Esophagus squamous epithelium (tissue), 5 donors: ENCODE measurements around the gene ATP8A2. TPM values are rescaled to one million over a fixed set of nuclear protein-coding genes. Genes with fewer than 3 reads are reported as not detected.

Experiments
- DNase-seq: peaks from one replicate; lab custom pipeline; 2025; lab: John Stamatoyannopoulos, UW
- H3K27ac ChIP-seq, 4 donors: fragments of 200-600 bp; sonication (generic); one replicate each; pipeline ENCODE4 v1.5.1; 2016 to 2019; ENCODE audit warnings: mild to moderate bottlenecking in 1 of 4
- H3K27me3 ChIP-seq, 4 donors: fragments of 200-600 bp; sonication (generic); 1 replicate in 3 of 4; 2 replicates in 1 of 4; pipeline versions ENCODE4 v1.5.1 to v1.6.0; 2017 to 2021; ENCODE audit warnings: antibody characterized with exemption in 1 of 4
- H3K36me3 ChIP-seq, 3 donors: fragments of 200-600 bp; sonication (generic); one replicate each; pipeline ENCODE4 v1.5.1; 2016 to 2019
- H3K4me1 ChIP-seq, 3 donors: fragments of 200-600 bp; sonication (generic); one replicate each; pipeline ENCODE4 v1.5.1; 2017 to 2019
- H3K4me3 ChIP-seq, 4 donors: fragments of 200-600 bp; sonication (generic); 1 replicate in 3 of 4; 2 replicates in 1 of 4; pipeline ENCODE4 v1.5.1; 2016 to 2019; ENCODE audit warnings: mild to moderate bottlenecking in 2 of 4, moderate library complexity in 1 of 4
- H3K9me3 ChIP-seq, 3 donors: fragments of 200-600 bp; sonication (generic); one replicate each; pipeline ENCODE4 v1.5.1; 2016 to 2019
- POLR2A ChIP-seq, 4 donors: fragments of 450-650 bp; IDR thresholded peaks; one replicate each; pipeline ENCODE4 v1.6.1; 2017; ENCODE audit warnings: antibody characterized with exemption in 4 of 4, mild to moderate bottlenecking in 4 of 4, moderate library complexity in 3 of 4
- WGBS, 2 donors: methylation state at CpG; one replicate each; pipeline ENCODE4 v1.1.5; 2018; 5-methylcytosine and 5-hydroxymethylcytosine counted together
- intact Hi-C: fragments of 100-400 bp; cut with DNase I; formaldehyde crosslinking; loops from one replicate; pipeline ENCODE4 v1.15.0; 2022
- total RNA-seq, 4 donors: library from RNA; depleted of rRNA; stranded (reverse); fragments of >200 nt; gene quantifications; one replicate each; pipeline ENCODE4 v1.1.0, GENCODE V29; 2016
- TF ChIP-seq, protein P1 (sequence below), 6 experiments: fragments of 450-650 bp in 4 of 6; fragments of 200-600 bp in 2 of 6; sonication (generic) in 2 of 6; IDR thresholded peaks; one replicate each; pipeline ENCODE4 v1.5.1; 2016 to 2019; ENCODE audit warnings: antibody characterized with exemption in 6 of 6, mild to moderate bottlenecking in 4 of 6, moderate library complexity in 4 of 6
- donor health status: DM: yes; HTN: yes; CAD: no.

The ATP8A2 gene
- total RNA-seq, 4 donors from 2014 or later = not detected

DNA sequence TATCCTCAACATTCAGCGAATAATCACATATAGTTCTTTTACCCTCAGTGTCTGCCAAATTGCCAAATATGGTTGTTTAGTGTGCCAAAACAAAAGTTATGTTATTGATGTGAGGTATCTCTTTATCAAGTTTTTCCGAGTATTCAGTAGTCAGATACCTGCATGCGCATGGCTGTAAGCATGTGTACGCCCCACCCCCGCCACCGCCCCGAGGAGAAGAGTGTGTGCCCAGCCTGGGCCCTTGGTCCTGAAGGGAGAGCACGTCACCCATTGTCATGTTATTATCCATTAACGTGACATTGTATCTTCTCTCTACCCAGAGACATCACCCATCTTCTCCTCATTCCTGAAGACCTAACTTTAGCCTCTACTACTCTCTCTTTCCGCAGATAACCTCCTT, 533.1 kb downstream of the ATP8A2 start:
- 92 to 96% methylated on average over 10 of the region's 10 CpGs for WGBS, 2 donors
- Histone ChIP-seq H3K4me1 (peaks cover 3 to 22% (median 12%) of the 10 kb centered on the region in 3 donors), H3K9me3 (no peaks in the 10 kb centered on the region), H3K36me3 (no peaks in the 10 kb centered on the region), H3K27me3 (no peaks in the 10 kb centered on the region), H3K27ac (no peak overlapping the region), H3K4me3 (no peak overlapping the region)
- no peak for DNase-seq
- TF ChIP-seq, protein P1, sequence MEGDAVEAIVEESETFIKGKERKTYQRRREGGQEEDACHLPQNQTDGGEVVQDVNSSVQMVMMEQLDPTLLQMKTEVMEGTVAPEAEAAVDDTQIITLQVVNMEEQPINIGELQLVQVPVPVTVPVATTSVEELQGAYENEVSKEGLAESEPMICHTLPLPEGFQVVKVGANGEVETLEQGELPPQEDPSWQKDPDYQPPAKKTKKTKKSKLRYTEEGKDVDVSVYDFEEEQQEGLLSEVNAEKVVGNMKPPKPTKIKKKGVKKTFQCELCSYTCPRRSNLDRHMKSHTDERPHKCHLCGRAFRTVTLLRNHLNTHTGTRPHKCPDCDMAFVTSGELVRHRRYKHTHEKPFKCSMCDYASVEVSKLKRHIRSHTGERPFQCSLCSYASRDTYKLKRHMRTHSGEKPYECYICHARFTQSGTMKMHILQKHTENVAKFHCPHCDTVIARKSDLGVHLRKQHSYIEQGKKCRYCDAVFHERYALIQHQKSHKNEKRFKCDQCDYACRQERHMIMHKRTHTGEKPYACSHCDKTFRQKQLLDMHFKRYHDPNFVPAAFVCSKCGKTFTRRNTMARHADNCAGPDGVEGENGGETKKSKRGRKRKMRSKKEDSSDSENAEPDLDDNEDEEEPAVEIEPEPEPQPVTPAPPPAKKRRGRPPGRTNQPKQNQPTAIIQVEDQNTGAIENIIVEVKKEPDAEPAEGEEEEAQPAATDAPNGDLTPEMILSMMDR (IDR thresholded peaks at IDR 0.05) = no peak
- no peak for TF ChIP-seq POLR2A (IDR thresholded peaks at IDR 0.05)
- intact Hi-C loops = no loop called here

DNA sequence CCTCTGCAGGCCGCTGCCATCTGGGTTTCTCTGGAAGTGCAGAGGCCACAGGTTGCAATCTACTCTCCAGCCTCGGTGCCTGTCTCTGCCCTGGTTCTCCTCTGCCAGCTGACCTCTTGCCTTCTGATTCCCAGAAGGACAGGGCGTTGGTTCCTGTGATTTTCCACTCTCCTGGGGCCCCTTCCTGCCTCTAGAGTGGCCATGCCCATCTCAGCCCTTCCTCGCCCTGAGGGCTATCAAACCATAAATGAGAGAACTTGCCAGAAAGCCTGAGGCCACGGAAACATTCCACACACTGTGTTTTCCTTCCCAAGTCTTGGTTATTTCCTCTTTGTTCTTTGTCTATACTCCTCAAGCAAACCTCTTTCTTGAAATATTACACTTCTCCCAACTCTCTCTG, 533.8 kb downstream of the ATP8A2 start:
- WGBS, 2 donors = 60 to 64% methylated on average over 5 of the region's 5 CpGs
- intact Hi-C loops = no loop called here
- H3K27me3 ChIP-seq = no peaks in the 10 kb centered on the region
- no peak overlapping the region for H3K27ac ChIP-seq
- H3K9me3 ChIP-seq = no peaks in the 10 kb centered on the region
- no peaks in the 10 kb centered on the region for H3K36me3 ChIP-seq
- H3K4me1 ChIP-seq = peaks cover 3 to 21% (median 12%) of the 10 kb centered on the region in 3 donors
- TF ChIP-seq, protein P1 (IDR thresholded peaks at IDR 0.05) = no peak
- TF ChIP-seq POLR2A (IDR thresholded peaks at IDR 0.05) = no peak
- H3K4me3 ChIP-seq = no peak overlapping the region
- DNase-seq = no peak

DNA sequence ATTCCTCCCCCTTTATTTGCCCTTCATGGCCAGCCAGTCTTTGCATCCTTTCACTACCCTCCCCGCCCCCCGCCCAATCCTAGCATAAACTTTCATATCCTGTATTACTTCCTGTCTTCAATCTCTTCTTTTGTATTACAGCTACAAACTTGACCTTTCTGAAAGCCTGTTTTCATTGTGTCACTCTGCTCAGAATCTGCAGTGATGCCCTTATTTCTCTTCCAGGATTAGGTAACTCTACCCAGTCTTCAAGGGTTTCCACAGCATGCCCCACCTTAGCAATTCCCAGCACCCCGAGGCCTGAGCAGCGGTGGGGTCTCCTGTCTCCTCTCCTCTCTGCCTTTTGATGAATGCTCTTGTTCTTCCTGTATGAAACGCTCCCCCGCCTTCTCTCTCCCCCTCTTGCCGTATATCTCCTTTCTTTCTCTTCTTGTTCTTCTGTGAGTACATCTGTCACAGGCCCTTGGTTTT, 534.5 kb downstream of the ATP8A2 start:
- Histone ChIP-seq H3K4me3 (no peak overlapping the region), H3K27ac (no peak overlapping the region), H3K4me1 (peaks cover 3 to 15% (median 7%) of the 10 kb centered on the region in 3 donors), H3K36me3 (no peaks in the 10 kb centered on the region), H3K27me3 (no peaks in the 10 kb centered on the region), H3K9me3 (no peaks in the 10 kb centered on the region)
- intact Hi-C loops = no loop called here
- TF ChIP-seq, protein P1 (IDR thresholded peaks at IDR 0.05) = no peak
- TF ChIP-seq POLR2A (IDR thresholded peaks at IDR 0.05) = no peak
- WGBS, 2 donors = 49 to 66% methylated on average over 7 of the region's 7 CpGs
- DNase-seq = no peak

DNA sequence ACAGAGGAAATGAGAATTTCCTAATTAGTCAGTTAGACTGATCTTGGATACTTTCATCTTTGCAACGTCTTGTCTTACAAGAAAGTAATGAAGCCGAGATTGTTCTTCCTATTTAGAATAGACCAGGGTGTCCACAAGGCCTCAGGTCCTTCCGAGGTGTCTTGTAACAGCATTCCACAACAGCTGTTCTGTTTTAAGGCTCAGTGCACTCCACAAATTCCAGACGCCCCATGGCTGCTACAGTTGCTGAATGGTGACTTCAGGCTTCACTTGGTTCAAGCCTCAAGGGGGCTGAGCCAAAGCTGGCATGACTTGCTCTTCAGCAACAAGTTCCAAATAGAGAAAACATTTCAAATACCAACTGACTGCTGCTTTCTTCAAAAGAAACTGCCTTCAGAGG, 536.6 kb downstream of the ATP8A2 start:
- Histone ChIP-seq H3K9me3 (no peaks in the 10 kb centered on the region), H3K4me1 (no peaks in the 10 kb centered on the region), H3K27ac (no peak overlapping the region), H3K4me3 (no peak overlapping the region), H3K27me3 (no peaks in the 10 kb centered on the region), H3K36me3 (no peaks in the 10 kb centered on the region)
- intact Hi-C loops = no loop called here
- DNase-seq = no peak
- 67 to 78% methylated on average over 4 of the region's 4 CpGs for WGBS, 2 donors
- TF ChIP-seq, protein P1 (IDR thresholded peaks at IDR 0.05) = no peak
- TF ChIP-seq POLR2A (IDR thresholded peaks at IDR 0.05) = no peak

DNA sequence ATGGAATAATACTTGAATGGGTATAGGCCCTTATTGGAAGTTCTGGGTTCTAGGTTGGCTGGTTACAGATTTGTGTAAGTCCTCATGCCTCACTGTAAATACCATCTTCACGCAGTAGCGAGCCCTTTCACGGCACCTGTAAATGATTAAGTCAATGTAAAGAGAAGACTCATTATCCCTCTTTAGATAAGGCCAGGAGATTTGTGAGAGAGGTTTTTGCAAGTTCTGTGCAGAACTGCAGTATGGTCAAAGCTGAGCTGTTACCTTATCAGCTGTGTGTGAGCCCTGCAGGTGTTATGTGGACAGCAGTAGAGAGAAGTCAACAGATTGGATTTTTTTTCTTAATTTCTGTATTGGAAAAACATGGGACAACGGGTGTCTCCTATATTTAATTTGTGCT, 538.5 kb downstream of the ATP8A2 start:
- Histone ChIP-seq H3K27me3 (peaks cover 0 to under 1% (median 0%) of the 10 kb centered on the region in 4 donors), H3K9me3 (no peaks in the 10 kb centered on the region), H3K36me3 (no peaks in the 10 kb centered on the region), H3K27ac (no peak overlapping the region), H3K4me3 (no peak overlapping the region), H3K4me1 (no peaks in the 10 kb centered on the region)
- DNase-seq = no peak
- TF ChIP-seq POLR2A (IDR thresholded peaks at IDR 0.05) = no peak
- TF ChIP-seq, protein P1 (IDR thresholded peaks at IDR 0.05) = no peak
- intact Hi-C loops = no loop called here
- 78 to 89% methylated on average over 4 of the region's 4 CpGs for WGBS, 2 donors
